Hepatocyte (in vitro differentiated cells): ENCODE measurements around the gene PRR3. TPM values are rescaled to one million over a fixed set of nuclear protein-coding genes. Genes with fewer than 3 reads are reported as not detected.

ENCODE experiments used
- DNase-seq: peaks from one replicate; pipeline ENCODE4 v3.0.0-alpha.2; 2016; ENCODE audit warnings: low spot score
- H2AFZ ChIP-seq: fragments of 200-600 bp; sonication (generic); 2 replicates; pipeline ENCODE4 v1.6.0; 2016; ENCODE audit warnings: antibody characterized with exemption, mild to moderate bottlenecking
- H3K27ac ChIP-seq: fragments of 200-600 bp; sonication (generic); 2 replicates; pipeline ENCODE4 v1.5.1; 2016; ENCODE audit warnings: mild to moderate bottlenecking
- H3K27me3 ChIP-seq: fragments of 200-600 bp; sonication (generic); 2 replicates; pipeline ENCODE4 v1.6.1; 2016
- H3K36me3 ChIP-seq: fragments of 200-600 bp; sonication (generic); replicated peaks from 2 replicates; pipeline ENCODE4 v1.5.1; 2016; ENCODE audit warnings: low read depth; ENCODE audit not compliant: insufficient read depth
- H3K4me1 ChIP-seq: fragments of 200-600 bp; sonication (generic); 2 replicates; pipeline ENCODE4 v1.5.1; 2016; ENCODE audit warnings: mild to moderate bottlenecking, moderate library complexity; ENCODE audit not compliant: insufficient read depth
- H3K4me2 ChIP-seq: fragments of 200-600 bp; sonication (generic); 2 replicates; pipeline ENCODE4 v1.6.0; 2016
- H3K4me3 ChIP-seq: fragments of 200-600 bp; sonication (generic); 2 replicates; pipeline ENCODE4 v1.5.1; 2016; ENCODE audit warnings: mild to moderate bottlenecking
- H3K79me2 ChIP-seq: fragments of 200-600 bp; sonication (generic); 2 replicates; pipeline ENCODE4 v1.6.0; 2017; ENCODE audit warnings: mild to moderate bottlenecking
- H3K9me2 ChIP-seq: fragments of 200-600 bp; sonication (generic); replicated peaks from 2 replicates; pipeline ENCODE4 v1.6.0; 2017; ENCODE audit warnings: mild to moderate bottlenecking; ENCODE audit not compliant: insufficient read depth
- H3K9me3 ChIP-seq: fragments of 200-600 bp; sonication (generic); 2 replicates; pipeline ENCODE4 v1.5.1; 2016; ENCODE audit warnings: low read depth, mild to moderate bottlenecking
- H4K20me1 ChIP-seq: fragments of 200-600 bp; sonication (generic); 2 replicates; pipeline ENCODE4 v1.6.0; 2016; ENCODE audit warnings: mild to moderate bottlenecking; ENCODE audit not compliant: insufficient read depth, poor library complexity, severe bottlenecking
- CTCF ChIP-seq: fragments of 200-600 bp; sonication (generic); IDR thresholded peaks from 2 replicates; pipeline ENCODE4 v1.5.1; 2016; ENCODE audit warnings: antibody characterized with exemption, mild to moderate bottlenecking; ENCODE audit not compliant: poor library complexity
- EZH2 ChIP-seq: fragments of 200-600 bp; sonication (generic); IDR thresholded peaks from 2 replicates; pipeline ENCODE4 v1.6.1; 2016; ENCODE audit warnings: antibody characterized with exemption, mild to moderate bottlenecking, borderline replicate concordance
- EZH2phosphoT487 ChIP-seq: fragments of 200-600 bp; sonication (generic); IDR thresholded peaks from one replicate; pipeline ENCODE4 v1.6.1; 2018; ENCODE audit warnings: antibody characterized with exemption, mild to moderate bottlenecking, low read depth, moderate library complexity; ENCODE audit not compliant: unreplicated experiment, severe bottlenecking
- WGBS: methylation state at CpG from one replicate; pipeline ENCODE4 v1.1.6; 2016; ENCODE audit warnings: low lambda C conversion rate; ENCODE audit errors: missing lambda C conversion rate; 5-methylcytosine and 5-hydroxymethylcytosine counted together
- polyA plus RNA-seq: library from polyadenylated mRNA; unstranded; fragments of >200 nt; fragmentation: Nextera tagmentation; extraction: Ambion mirVana; gene quantifications from 2 replicates; pipeline ENCODE4 v1.2.1, GENCODE V29; 2016
- total RNA-seq: library from RNA; depleted of rRNA; stranded (reverse); fragments of >200 nt; gene quantifications from 2 replicates; pipeline ENCODE4 v1.2.3, GENCODE V29; 2014

Gene PRR3
- total and polyA plus RNA-seq, 2 experiments from 2014 or later = 7.8 to 10.1 TPM

GRCh38 chr6:30589754-30590358 is 32.8 kb downstream of the PRR3 start:
- Histone ChIP-seq H3K9me3 (no peaks in the 10 kb centered on the region), H3K4me3 (no peak overlapping the region), H3K27ac (peak overlapping the region; percentile 67), H2AFZ (no peak overlapping the region), H3K79me2 (peaks cover 9% of the 10 kb centered on the region), H4K20me1 (no peaks in the 10 kb centered on the region), H3K4me2 (no peak overlapping the region), H3K4me1 (no peaks in the 10 kb centered on the region), H3K27me3 (no peaks in the 10 kb centered on the region), H3K36me3 (no peaks in the 10 kb centered on the region), H3K9me2 (no peaks in the 10 kb centered on the region)
- no peak for DNase-seq
- TF ChIP-seq CTCF (no peak), EZH2 (no peak), EZH2phosphoT487 (no peak)
- 95% methylated on average over 15 of the region's 15 CpGs for whole genome bisulfite sequencing

GRCh38 chr6:30590509-30590908 is 33.4 kb downstream of the PRR3 start:
- Histone ChIP-seq H3K27ac (peak overlapping the region; percentile 67), H3K9me3 (no peaks in the 10 kb centered on the region), H3K4me1 (no peaks in the 10 kb centered on the region), H3K9me2 (no peaks in the 10 kb centered on the region), H3K4me3 (no peak overlapping the region), H4K20me1 (no peaks in the 10 kb centered on the region), H3K36me3 (no peaks in the 10 kb centered on the region), H2AFZ (no peak overlapping the region), H3K79me2 (peaks cover 9% of the 10 kb centered on the region), H3K4me2 (no peak overlapping the region), H3K27me3 (no peaks in the 10 kb centered on the region)
- TF ChIP-seq CTCF (no peak), EZH2 (no peak), EZH2phosphoT487 (no peak)
- DNase-seq = no peak
- 93% methylated on average over 8 of the region's 8 CpGs for WGBS

GRCh38 chr6:30591008-30591407 is 33.9 kb downstream of the PRR3 start:
- Histone ChIP-seq H3K27me3 (no peaks in the 10 kb centered on the region), H3K79me2 (peaks cover 9% of the 10 kb centered on the region), H3K27ac (peak overlapping the region; percentile 67), H3K4me2 (peak overlapping the region; percentile 20), H3K4me3 (no peak overlapping the region), H2AFZ (no peak overlapping the region), H3K9me3 (no peaks in the 10 kb centered on the region), H3K4me1 (no peaks in the 10 kb centered on the region), H3K36me3 (no peaks in the 10 kb centered on the region), H3K9me2 (no peaks in the 10 kb centered on the region), H4K20me1 (no peaks in the 10 kb centered on the region)
- TF ChIP-seq EZH2 = no peak
- no peak for TF ChIP-seq CTCF
- TF ChIP-seq EZH2phosphoT487 = no peak
- 62% methylated on average over 1 of the region's 1 CpG for WGBS
- peak; percentile 52 for DNase-seq

GRCh38 chr6:30592287-30592686 is 35.2 kb downstream of the PRR3 start:
- peaks cover 9% of the 10 kb centered on the region for H3K79me2 ChIP-seq
- H3K9me2 ChIP-seq = no peaks in the 10 kb centered on the region
- 100% methylated on average over 1 of the region's 1 CpG for WGBS
- TF ChIP-seq CTCF (no peak), EZH2phosphoT487 (no peak), EZH2 (no peak)
- H3K27me3 ChIP-seq = no peaks in the 10 kb centered on the region
- H3K27ac ChIP-seq = no peak overlapping the region
- H3K4me2 ChIP-seq = no peak overlapping the region
- H3K4me1 ChIP-seq = no peaks in the 10 kb centered on the region
- DNase-seq = no peak
- H2AFZ ChIP-seq = no peak overlapping the region
- H4K20me1 ChIP-seq = no peaks in the 10 kb centered on the region
- no peak overlapping the region for H3K4me3 ChIP-seq
- H3K36me3 ChIP-seq = no peaks in the 10 kb centered on the region
- no peaks in the 10 kb centered on the region for H3K9me3 ChIP-seq
